Measurements from ENCODE around the gene SLC52A3. TPM values are rescaled to one million over a fixed set of nuclear protein-coding genes. Genes with fewer than 3 reads are reported as not detected.

SLC52A3 gene
- polyA plus RNA-seq, 1 donor (not counting 4 experiments of a cell fraction or from before 2014, with no cell fraction given) = 0.84 TPM

GRCh38 chr20:739736-740135, 28.6 kb downstream of the SLC52A3 start:
- H3K79me2 ChIP-seq (ENCODE audit: control insufficient read depth, insufficient read depth, low read length) = no peaks in the 10 kb centered on the region
- no peak overlapping the region for H3K9ac ChIP-seq (ENCODE audit: control insufficient read depth, extremely low read depth, insufficient read depth, low read length)
- H3K27ac ChIP-seq (ENCODE audit: control insufficient read depth, insufficient read depth, low read length) = no peak overlapping the region
- no peaks in the 10 kb centered on the region for H3K9me1 ChIP-seq (ENCODE audit: control insufficient read depth, extremely low read depth, insufficient read depth, low read length)
- no peak for TF ChIP-seq CTCF (optimal IDR thresholded peaks at IDR 0.05 in 1 of 3, IDR thresholded peaks at IDR 0.05 in 1 of 3, conservative IDR thresholded peaks at IDR 0.05 in 1 of 3; ENCODE audit: extremely low read depth in 1 of 3, insufficient read depth in 2 of 3, low read length in 3 of 3)
- no peak for TF ChIP-seq EZH2 (IDR thresholded peaks at IDR 0.05; ENCODE audit: low read length)
- no peaks in the 10 kb centered on the region for H3K27me3 ChIP-seq (ENCODE audit: control insufficient read depth, extremely low read depth, insufficient read depth, low read length)
- H3K4me3 ChIP-seq (ENCODE audit: control insufficient read depth in 2 of 3, extremely low read depth in 1 of 3, insufficient read depth in 2 of 3, low read depth in 1 of 3, low read length in 3 of 3) = no peak overlapping the region
- H3K9me3 ChIP-seq (ENCODE audit: control insufficient read depth, low read depth, low read length) = no peaks in the 10 kb centered on the region
- FAIRE-seq (no peak), DNase-seq (ENCODE audit: low read depth, low spot score) (no peak)
- no peaks in the 10 kb centered on the region for H3K36me3 ChIP-seq (ENCODE audit: control insufficient read depth in 2 of 2, extremely low read depth in 1 of 2, insufficient read depth in 2 of 2, low read length in 2 of 2)
- no peaks in the 10 kb centered on the region for H3K4me1 ChIP-seq (ENCODE audit: control insufficient read depth, extremely low read depth, insufficient read depth, low read length)
- no peaks in the 10 kb centered on the region for H4K20me1 ChIP-seq (ENCODE audit: control insufficient read depth, extremely low read depth, insufficient read depth, low read length)
- dilution Hi-C loops (cut with MboI; ENCODE audit: extremely low pct_ligation_motif_present, low sequenced_read_pairs) = no loop called here
- H2AFZ ChIP-seq (ENCODE audit: control insufficient read depth, low read length) = no peak overlapping the region
- no peak overlapping the region for H3K4me2 ChIP-seq (ENCODE audit: control insufficient read depth, extremely low read depth, insufficient read depth, low read depth, low read length)

GRCh38 chr20:733861-734260, 34.4 kb downstream of the SLC52A3 start:
- no peak overlapping the region for H3K27ac ChIP-seq (ENCODE audit: control insufficient read depth, insufficient read depth, low read length)
- no peaks in the 10 kb centered on the region for H3K4me1 ChIP-seq (ENCODE audit: control insufficient read depth, extremely low read depth, insufficient read depth, low read length)
- H2AFZ ChIP-seq (ENCODE audit: control insufficient read depth, low read length) = no peak overlapping the region
- no peaks in the 10 kb centered on the region for H3K9me3 ChIP-seq (ENCODE audit: control insufficient read depth, low read depth, low read length)
- no peaks in the 10 kb centered on the region for H3K36me3 ChIP-seq (ENCODE audit: control insufficient read depth in 2 of 2, extremely low read depth in 1 of 2, insufficient read depth in 2 of 2, low read length in 2 of 2)
- no peaks in the 10 kb centered on the region for H3K9me1 ChIP-seq (ENCODE audit: control insufficient read depth, extremely low read depth, insufficient read depth, low read length)
- peaks cover 10% of the 10 kb centered on the region for H3K27me3 ChIP-seq (ENCODE audit: control insufficient read depth, extremely low read depth, insufficient read depth, low read length)
- H3K9ac ChIP-seq (ENCODE audit: control insufficient read depth, extremely low read depth, insufficient read depth, low read length) = no peak overlapping the region
- TF ChIP-seq EZH2 (IDR thresholded peaks at IDR 0.05; ENCODE audit: low read length) (no peak), CTCF (optimal IDR thresholded peaks at IDR 0.05 in 1 of 3, IDR thresholded peaks at IDR 0.05 in 1 of 3, conservative IDR thresholded peaks at IDR 0.05 in 1 of 3; ENCODE audit: extremely low read depth in 1 of 3, insufficient read depth in 2 of 3, low read length in 3 of 3) (no peak)
- DNase-seq (ENCODE audit: low read depth, low spot score) (no peak), FAIRE-seq (no peak)
- no peaks in the 10 kb centered on the region for H4K20me1 ChIP-seq (ENCODE audit: control insufficient read depth, extremely low read depth, insufficient read depth, low read length)
- H3K4me3 ChIP-seq (ENCODE audit: control insufficient read depth in 2 of 3, extremely low read depth in 1 of 3, insufficient read depth in 2 of 3, low read depth in 1 of 3, low read length in 3 of 3) = no peak overlapping the region
- H3K4me2 ChIP-seq (ENCODE audit: control insufficient read depth, extremely low read depth, insufficient read depth, low read depth, low read length) = no peak overlapping the region
- H3K79me2 ChIP-seq (ENCODE audit: control insufficient read depth, insufficient read depth, low read length) = no peaks in the 10 kb centered on the region
- dilution Hi-C loops (cut with MboI; ENCODE audit: extremely low pct_ligation_motif_present, low sequenced_read_pairs) = no loop called here
